Activated naive CD4-positive, alpha-beta T cell treated with anti-CD3 and anti-CD28 coated beads for 36 hours (primary cell): ENCODE results near the gene TXNDC12. TPM values are rescaled to one million over a fixed set of nuclear protein-coding genes. Genes with fewer than 3 reads are reported as not detected.
"Not testable (repeated sequence)": the region's sequence is repeated elsewhere in the genome, so short reads cannot be mapped to it uniquely, and the experiment has no call there.

Experiments
- CTCF ChIA-PET: fragments of 350-600 bp; sonication (Branson Sonifier 250); formaldehyde crosslinking; loops from one replicate; lab custom pipeline; 2021; ENCODE audit warnings: antibody characterized with exemption; lab: Charles Lee
- DNase-seq: peaks from one replicate; pipeline ENCODE4 v3.0.0-alpha.2; 2020
- H3K27ac Mint-ChIP-seq: one replicate; pipeline ENCODE4 v1.8.0; 2021; ENCODE audit warnings: mild to moderate bottlenecking, mixed read lengths
- H3K27me3 Mint-ChIP-seq: one replicate; pipeline ENCODE4 v1.8.0; 2021; ENCODE audit warnings: low read depth, mixed read lengths
- H3K36me3 Mint-ChIP-seq: one replicate; pipeline ENCODE4 v1.8.0; 2021; ENCODE audit warnings: low read depth, mixed read lengths
- H3K4me1 Mint-ChIP-seq: one replicate; pipeline ENCODE4 v1.8.0; 2021; ENCODE audit warnings: low read depth, mixed read lengths
- H3K4me3 Mint-ChIP-seq: one replicate; pipeline ENCODE4 v1.8.0; 2021; ENCODE audit warnings: mild to moderate bottlenecking, moderate library complexity, mixed read lengths
- H3K9me3 Mint-ChIP-seq: one replicate; pipeline ENCODE4 v1.8.0; 2021; ENCODE audit warnings: mixed read lengths
- intact Hi-C: fragments of 100-400 bp; cut with micrococcal nuclease; formaldehyde crosslinking; loops from one replicate; pipeline ENCODE4 v1.15.1; 2023
- total RNA-seq, 2 experiments: library from RNA; stranded (reverse); gene quantifications; one replicate each; pipeline ENCODE4 v1.2.3, GENCODE V29; 2021

The TXNDC12 gene
- 10 to 100 TPM; 32.4 to 44.0 TPM for total RNA-seq

GRCh38 chr1:52055066-52055865 lies at the start of gene TXNDC12:
TSS of gene TXNDC12 (minus strand) at chr1:52055191. CDS start at chr1:52055096, 95 bp downstream.
- Mint-ChIP-seq H3K27me3 (no peaks in the 10 kb centered on the region), H3K9me3 (no peaks in the 10 kb centered on the region), H3K4me3 (peak within 1 kb of the TSS; percentile 94), H3K4me1 (peaks cover 43% of the 10 kb centered on the region), H3K27ac (peak within 1 kb of the TSS; percentile 98), H3K36me3 (peaks cover 20% of the 10 kb centered on the region)
- peak; percentile 85 for DNase-seq
- intact Hi-C loops: loop anchor here (2.0 to 10.0 kb wide), 6 partner anchors 438 to 872 kb away; partner anchors contain the start of genes OSBPL9, RNF11, SCP2 and TUT4
- CTCF ChIA-PET: interaction anchor here (0.6 to 1.0 kb wide), 3 partner anchors 84 to 631 kb away, joined by 3 read pairs; no protein-coding TSS in a partner anchor

- Mint-ChIP-seq H3K27ac (no peak overlapping the region), H3K36me3 (no peaks in the 10 kb centered on the region), H3K4me3 (no peak overlapping the region), H3K4me1 (peaks cover 6% of the 10 kb centered on the region), H3K27me3 (peaks cover 3% of the 10 kb centered on the region), H3K9me3 (no peaks in the 10 kb centered on the region)
- CTCF ChIA-PET: no interaction called here
- DNase-seq: peak; percentile 18
- intact Hi-C loops: no loop called here
Measured at GRCh38 chr1:52102336-52103013, 47.5 kb upstream of the TXNDC12 start.

- Mint-ChIP-seq H3K9me3 (no peaks in the 10 kb centered on the region), H3K4me1 (peaks cover 6% of the 10 kb centered on the region), H3K4me3 (no peak overlapping the region), H3K27ac (no peak overlapping the region), H3K36me3 (peaks cover 2% of the 10 kb centered on the region), H3K27me3 (peaks cover 3% of the 10 kb centered on the region)
- CTCF ChIA-PET: no interaction called here
- DNase-seq: no peak
- intact Hi-C loops: no loop called here
Measured at GRCh38 chr1:52098139-52098871, 43.3 kb upstream of the TXNDC12 start.

DNA sequence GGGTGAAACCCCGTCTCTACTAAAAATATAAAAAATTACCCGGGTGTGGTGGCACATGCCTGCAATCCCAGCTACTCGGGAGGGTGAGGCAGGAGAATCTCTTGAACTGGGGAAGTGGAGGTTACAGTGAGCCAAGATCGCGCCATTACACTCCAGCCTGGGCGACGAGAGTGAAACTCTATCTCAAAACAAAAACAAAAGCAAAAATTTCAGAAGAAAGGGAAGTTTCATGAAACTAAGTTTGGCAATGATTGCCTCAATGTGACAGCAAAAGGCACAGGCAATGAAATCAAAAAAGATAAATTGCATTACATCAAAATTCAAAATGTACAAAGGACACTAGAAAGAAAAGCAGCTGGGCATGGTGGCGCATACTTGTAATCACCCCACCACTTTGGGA lies 41.2 kb upstream of the TXNDC12 start:
- Mint-ChIP-seq H3K9me3 (no peaks in the 10 kb centered on the region), H3K36me3 (peaks cover 5% of the 10 kb centered on the region), H3K4me1 (no peaks in the 10 kb centered on the region), H3K27me3 (peaks cover 2% of the 10 kb centered on the region), H3K27ac (no peak overlapping the region), H3K4me3 (no peak overlapping the region)
- CTCF ChIA-PET: no interaction called here
- DNase-seq: no peak
- intact Hi-C loops: no loop called here

GRCh38 chr1:52094300-52094699 lies 39.3 kb upstream of the TXNDC12 start:
- peaks cover 16% of the 10 kb centered on the region for H3K36me3 Mint-ChIP-seq
- H3K27me3 Mint-ChIP-seq, DNase-seq, H3K4me1 Mint-ChIP-seq, H3K4me3 Mint-ChIP-seq, H3K27ac Mint-ChIP-seq, H3K9me3 Mint-ChIP-seq, intact Hi-C loops: not testable (repeated sequence)
- CTCF ChIA-PET: interaction anchor here (1.2 kb wide), 1 partner anchor 33 kb away, joined by 3 read pairs; no protein-coding TSS in a partner anchor

GRCh38 chr1:52087892-52088291 lies 32.9 kb upstream of the TXNDC12 start:
- H3K36me3 Mint-ChIP-seq: peaks cover 30% of the 10 kb centered on the region
- H3K27me3 Mint-ChIP-seq, H3K9me3 Mint-ChIP-seq, intact Hi-C loops, H3K27ac Mint-ChIP-seq, DNase-seq, CTCF ChIA-PET, H3K4me3 Mint-ChIP-seq, H3K4me1 Mint-ChIP-seq: not testable (repeated sequence)

GRCh38 chr1:52080014-52080415 lies 25.0 kb upstream of the TXNDC12 start:
- no peak for DNase-seq
- intact Hi-C loops: no loop called here
- H3K36me3 Mint-ChIP-seq: peaks cover 9% of the 10 kb centered on the region
- no peak overlapping the region for H3K4me3 Mint-ChIP-seq
- H3K4me1 Mint-ChIP-seq: peaks cover 4% of the 10 kb centered on the region
- CTCF ChIA-PET: interaction anchor here (1.0 kb wide), 1 partner anchor 17 kb away, joined by 4 read pairs; no protein-coding TSS in a partner anchor
- no peaks in the 10 kb centered on the region for H3K27me3 Mint-ChIP-seq
- no peaks in the 10 kb centered on the region for H3K9me3 Mint-ChIP-seq
- H3K27ac Mint-ChIP-seq: no peak overlapping the region

DNA sequence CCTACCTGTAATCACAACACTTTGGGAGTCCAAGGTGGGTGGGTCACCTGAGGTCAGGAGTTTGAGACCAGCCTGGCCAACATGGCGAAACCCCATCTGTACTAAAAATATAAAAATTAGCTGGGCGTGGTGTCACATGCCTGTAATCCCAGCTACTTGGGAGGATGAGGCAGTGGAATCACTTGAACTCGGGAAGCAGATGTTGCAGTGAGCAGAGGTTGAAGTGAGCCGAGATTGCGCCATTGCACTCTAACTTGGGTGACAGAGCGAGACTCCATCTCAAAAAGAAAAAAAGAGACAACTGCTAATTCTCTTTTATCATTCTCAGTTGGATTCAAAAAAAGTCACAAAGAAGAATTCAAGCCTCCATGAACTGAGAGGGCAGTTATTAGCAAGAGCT lies 22.3 kb upstream of the TXNDC12 start:
- CTCF ChIA-PET, H3K9me3 Mint-ChIP-seq, H3K4me3 Mint-ChIP-seq, DNase-seq, H3K27ac Mint-ChIP-seq, H3K27me3 Mint-ChIP-seq, intact Hi-C loops, H3K4me1 Mint-ChIP-seq: not testable (repeated sequence)
- peaks cover 15% of the 10 kb centered on the region for H3K36me3 Mint-ChIP-seq

DNA sequence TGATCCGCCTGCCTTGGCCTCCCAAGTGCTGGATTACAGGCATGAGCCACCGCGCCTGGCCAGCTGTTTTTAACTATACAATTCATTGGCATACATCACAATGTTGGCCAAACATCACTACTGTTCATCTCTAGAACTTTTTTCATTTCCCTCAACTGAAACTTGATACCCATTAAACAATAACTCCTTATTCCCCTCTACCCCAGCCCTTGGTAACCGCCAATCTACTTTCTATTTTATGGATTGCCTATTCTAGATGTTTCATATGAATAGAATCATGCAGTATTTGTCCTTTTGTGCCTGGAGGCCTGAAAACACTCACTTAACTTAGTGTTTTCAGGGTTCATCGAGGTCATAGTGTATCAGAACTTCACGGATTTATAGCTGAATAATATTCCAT lies 17.3 kb upstream of the TXNDC12 start:
- DNase-seq: no peak
- H3K4me1 Mint-ChIP-seq: peaks cover 7% of the 10 kb centered on the region
- intact Hi-C loops: no loop called here
- H3K27ac Mint-ChIP-seq: no peak overlapping the region
- no peaks in the 10 kb centered on the region for H3K9me3 Mint-ChIP-seq
- peaks cover 19% of the 10 kb centered on the region for H3K36me3 Mint-ChIP-seq
- H3K27me3 Mint-ChIP-seq: no peaks in the 10 kb centered on the region
- H3K4me3 Mint-ChIP-seq: no peak overlapping the region
- CTCF ChIA-PET: interaction anchor here (0.6 to 0.7 kb wide), 2 partner anchors 13 to 443 kb away, joined by 3 read pairs; no protein-coding TSS in a partner anchor

DNA sequence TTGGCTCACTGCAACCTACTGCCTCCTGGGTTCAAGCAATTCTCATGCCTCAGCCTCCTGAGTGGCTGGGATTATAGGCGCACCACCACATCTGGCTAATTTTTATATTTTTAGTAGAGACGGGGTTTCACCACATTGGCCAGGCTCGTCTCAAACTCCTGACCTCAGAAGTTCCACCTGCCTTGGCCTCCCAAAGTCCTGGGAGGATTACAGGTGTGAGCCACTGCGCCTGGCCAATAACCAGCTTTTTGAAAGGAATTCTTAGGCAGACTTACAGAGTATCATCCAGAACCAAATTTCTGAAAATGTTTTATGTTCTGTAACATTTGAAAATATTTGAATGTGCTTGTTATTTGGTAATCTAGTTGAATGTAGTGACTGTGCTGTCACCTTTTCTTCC lies 15.7 kb upstream of the TXNDC12 start:
- Mint-ChIP-seq H3K27ac (no peak overlapping the region), H3K4me3 (no peak overlapping the region), H3K36me3 (peaks cover 22% of the 10 kb centered on the region), H3K4me1 (peaks cover 7% of the 10 kb centered on the region), H3K9me3 (no peaks in the 10 kb centered on the region), H3K27me3 (no peaks in the 10 kb centered on the region)
- no peak for DNase-seq
- intact Hi-C loops: no loop called here
- CTCF ChIA-PET: interaction anchor here (1.1 to 1.5 kb wide), 2 partner anchors 10 to 214 kb away, joined by 3 to 4 read pairs; no protein-coding TSS in a partner anchor

DNA sequence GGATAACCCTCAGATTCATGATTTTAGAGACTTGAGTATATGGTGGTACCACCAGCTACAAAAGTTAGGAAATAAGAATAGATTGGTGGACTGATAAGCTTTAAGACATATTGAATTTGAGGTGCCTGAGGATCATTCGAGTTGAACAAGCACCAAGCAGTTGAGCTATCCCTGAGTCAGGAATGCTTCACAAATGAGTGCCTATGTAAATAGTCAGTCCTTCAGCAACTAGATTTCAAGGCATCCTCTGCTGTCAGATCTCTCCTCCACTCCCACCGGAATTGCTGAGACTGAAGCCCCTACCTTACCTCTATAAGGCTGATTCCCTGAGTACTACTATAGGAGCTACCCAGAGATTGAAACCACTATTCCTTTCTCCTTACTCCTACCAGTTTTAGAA lies 8.2 kb upstream of the TXNDC12 start:
- H3K4me3 Mint-ChIP-seq: no peak overlapping the region
- H3K27ac Mint-ChIP-seq: no peak overlapping the region
- H3K36me3 Mint-ChIP-seq: peaks cover 30% of the 10 kb centered on the region
- H3K4me1 Mint-ChIP-seq: peaks cover 21% of the 10 kb centered on the region
- CTCF ChIA-PET: interaction anchor here (0.6 to 1.0 kb wide), 2 partner anchors 17 to 88 kb away, joined by 3 to 4 read pairs; no protein-coding TSS in a partner anchor
- intact Hi-C loops: no loop called here
- no peak for DNase-seq
- no peaks in the 10 kb centered on the region for H3K27me3 Mint-ChIP-seq
- H3K9me3 Mint-ChIP-seq: no peaks in the 10 kb centered on the region

- Mint-ChIP-seq H3K9me3 (no peaks in the 10 kb centered on the region), H3K4me1 (peaks cover 29% of the 10 kb centered on the region), H3K36me3 (peaks cover 24% of the 10 kb centered on the region), H3K27me3 (no peaks in the 10 kb centered on the region), H3K4me3 (no peak overlapping the region), H3K27ac (no peak overlapping the region)
- intact Hi-C loops: no loop called here
- no peak for DNase-seq
- CTCF ChIA-PET: interaction anchor here (1.1 to 1.3 kb wide), 2 partner anchors 10 kb away, joined by 3 to 4 read pairs; no protein-coding TSS in a partner anchor
Measured at GRCh38 chr1:52060822-52061221, 5.8 kb upstream of the TXNDC12 start.
